GM18502 (cell line): ENCODE results near the gene SH3TC1.
A peak's percentile ranks its signal among the peaks of the same experiment; 100 is the strongest.

ENCODE experiments used
- ATAC-seq: cut with Tn5 transposase; IDR thresholded peaks from one replicate; pipeline ENCODE4 v1.9.1; 2021; ENCODE audit warnings: mild to moderate bottlenecking; ENCODE audit not compliant: unreplicated experiment, poor library complexity

SH3TC1 gene

GRCh38 chr4:8198906-8199593 lies at the start of gene SH3TC1:
Gene SH3TC1 (plus strand): TSS chr4:8199290. CDS start chr4:8205195, 5,905 bp downstream.
- peak; percentile 83 for ATAC-seq

- ATAC-seq: no peak
Measured at GRCh38 chr4:8149664-8150063, 49.4 kb upstream of the SH3TC1 start.

- ATAC-seq: no peak
Measured at GRCh38 chr4:8150152-8151090, 48.7 kb upstream of the SH3TC1 start.

GRCh38 chr4:8151165-8151650 lies 47.9 kb upstream of the SH3TC1 start:
- ATAC-seq: no peak

GRCh38 chr4:8152090-8152864 lies 46.8 kb upstream of the SH3TC1 start:
- no peak for ATAC-seq

- ATAC-seq: no peak
Measured at GRCh38 chr4:8152865-8153257, 46.2 kb upstream of the SH3TC1 start.

- no peak for ATAC-seq
Measured at GRCh38 chr4:8153441-8153840, 45.6 kb upstream of the SH3TC1 start.

- no peak for ATAC-seq
Measured at GRCh38 chr4:8155048-8155447, 44.0 kb upstream of the SH3TC1 start.

GRCh38 chr4:8155660-8156421 lies 43.2 kb upstream of the SH3TC1 start:
- ATAC-seq: no peak

GRCh38 chr4:8156617-8157016 lies 42.5 kb upstream of the SH3TC1 start:
- ATAC-seq: no peak

GRCh38 chr4:8157496-8157895 lies 41.6 kb upstream of the SH3TC1 start:
- ATAC-seq: no peak

GRCh38 chr4:8157944-8158709 lies 41.0 kb upstream of the SH3TC1 start:
- no peak for ATAC-seq

GRCh38 chr4:8158710-8159536 lies 40.2 kb upstream of the SH3TC1 start, which contains the start of gene ABLIM2:
Gene ABLIM2 (minus strand): TSS chr4:8158813. CDS start chr4:8158689, 124 bp downstream.
- ATAC-seq: peak; percentile 98

GRCh38 chr4:8159537-8160232 lies 39.4 kb upstream of the SH3TC1 start:
- no peak for ATAC-seq

GRCh38 chr4:8160233-8160560 lies 38.9 kb upstream of the SH3TC1 start:
- no peak for ATAC-seq

- ATAC-seq: no peak
Measured at GRCh38 chr4:8160572-8160971, 38.5 kb upstream of the SH3TC1 start.

- no peak for ATAC-seq
Measured at GRCh38 chr4:8162625-8163024, 36.5 kb upstream of the SH3TC1 start.

GRCh38 chr4:8163026-8163425 lies 36.1 kb upstream of the SH3TC1 start:
- ATAC-seq: no peak
